ENCODE results near the gene INF2. TPM values are rescaled to one million over a fixed set of nuclear protein-coding genes. Genes with fewer than 3 reads are reported as not detected.
A peak's percentile ranks its signal among the peaks of the same experiment; 100 is the strongest.

Gene INF2
- total RNA-seq, 1 donor from 2014 or later, result 126 TPM

GRCh38 chr14:104719343-104719742 lies 29.9 kb downstream of the INF2 start:
- Histone ChIP-seq H3K4me3 (ENCODE audit: insufficient read depth, low read depth, low read length) (no peak overlapping the region), H3K36me3 (ENCODE audit: insufficient read depth, low read length) (no peaks in the 10 kb centered on the region), H3K4me2 (ENCODE audit: low read length) (no peak overlapping the region), H3K9me3 (ENCODE audit: insufficient read depth, low read depth, low read length) (no peaks in the 10 kb centered on the region), H4K20me1 (ENCODE audit: insufficient read depth, low read length) (peaks cover 36% of the 10 kb centered on the region), H3K27ac (ENCODE audit: low read depth, low read length) (no peak overlapping the region), H2AFZ (ENCODE audit: low read depth, low read length) (no peak overlapping the region), H3K9ac (ENCODE audit: low read length) (no peak overlapping the region), H3K27me3 (ENCODE audit: insufficient read depth, low read length) (no peaks in the 10 kb centered on the region), H3K79me2 (ENCODE audit: insufficient read depth, low read length) (no peaks in the 10 kb centered on the region), H3K4me1 (ENCODE audit: insufficient read depth, low read length) (peaks cover 12% of the 10 kb centered on the region)
- H3K27me3 Mint-ChIP-seq (ENCODE audit: low read depth, unreplicated experiment), result no peaks in the 10 kb centered on the region
- H3K4me3 Mint-ChIP-seq (ENCODE audit: unreplicated experiment), result no peak overlapping the region
- H3K27ac Mint-ChIP-seq (ENCODE audit: unreplicated experiment), result peak overlapping the region; percentile 69
- FAIRE-seq (no peak), DNase-seq (ENCODE audit: low read depth) (no peak)
- peaks cover 4% of the 10 kb centered on the region for H3K4me1 Mint-ChIP-seq (ENCODE audit: low read depth, unreplicated experiment)
- TF ChIP-seq CTCF (IDR thresholded peaks at IDR 0.05; ENCODE audit: insufficient read depth, low read depth, low read length) (no peak), EZH2 (IDR thresholded peaks at IDR 0.05; ENCODE audit: insufficient read depth, low read length) (no peak)
- no peaks in the 10 kb centered on the region for H3K9me3 Mint-ChIP-seq (ENCODE audit: unreplicated experiment)
- peaks cover 7% of the 10 kb centered on the region for H3K36me3 Mint-ChIP-seq (ENCODE audit: low read depth, unreplicated experiment)

DNA sequence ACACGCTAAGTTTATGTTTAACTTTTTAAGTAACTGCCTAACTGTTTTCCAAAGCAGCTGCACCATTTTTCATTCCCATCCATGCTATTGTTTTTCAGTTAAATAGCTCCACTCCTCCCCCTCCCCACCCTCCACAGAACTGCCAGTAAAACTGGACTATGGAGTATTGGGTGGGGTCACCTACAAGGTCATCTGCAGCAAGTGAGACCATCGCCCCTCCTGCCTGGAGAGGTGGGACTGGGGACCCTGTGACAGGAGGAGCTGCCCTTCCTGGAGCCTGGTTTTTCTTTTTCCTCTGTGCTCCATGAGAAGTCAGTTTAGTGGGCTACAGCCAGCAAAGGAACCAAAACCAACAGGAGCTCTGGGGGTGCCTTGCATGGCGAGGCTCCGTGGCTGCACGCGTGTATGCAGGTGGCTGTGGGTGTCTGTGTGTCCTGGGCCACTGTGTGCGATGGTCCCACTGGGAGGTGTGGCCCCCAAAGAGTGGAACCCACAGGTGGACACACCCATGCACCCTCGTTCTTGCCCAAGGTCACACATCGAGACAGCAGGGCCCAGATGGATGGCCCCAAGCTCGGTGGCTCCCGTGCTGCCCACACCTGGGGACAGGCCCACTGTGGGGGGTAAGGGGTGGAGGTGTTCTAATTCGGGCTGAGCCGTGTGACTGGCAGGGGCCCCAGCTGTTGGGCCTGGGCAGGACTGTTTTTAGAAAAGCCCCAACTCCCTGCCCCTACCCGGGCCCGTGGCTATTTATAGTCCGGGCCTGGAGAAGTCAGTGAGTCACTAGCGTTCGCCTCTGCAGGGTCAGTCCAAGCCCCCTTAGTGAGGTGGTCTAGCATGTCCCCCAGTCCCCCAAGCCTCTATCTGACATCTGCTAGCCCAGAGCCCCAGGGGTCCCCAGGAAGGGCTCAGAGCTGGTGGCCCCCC lies 32.4 kb downstream of the INF2 start:
- peak overlapping the region; percentile 39 for H3K4me2 ChIP-seq (ENCODE audit: low read length)
- H3K4me3 Mint-ChIP-seq (ENCODE audit: unreplicated experiment), result no peak overlapping the region

More for the DNA sequence above, 32.4 kb downstream of the INF2 start:
- H4K20me1 ChIP-seq (ENCODE audit: insufficient read depth, low read length), result peaks cover 36% of the 10 kb centered on the region
- H3K9me3 ChIP-seq (ENCODE audit: insufficient read depth, low read depth, low read length), result no peaks in the 10 kb centered on the region
- H2AFZ ChIP-seq (ENCODE audit: low read depth, low read length), result no peak overlapping the region
- no peaks in the 10 kb centered on the region for H3K79me2 ChIP-seq (ENCODE audit: insufficient read depth, low read length)
- Mint-ChIP-seq H3K27ac (ENCODE audit: unreplicated experiment) (no peak overlapping the region), H3K9me3 (ENCODE audit: unreplicated experiment) (no peaks in the 10 kb centered on the region), H3K27me3 (ENCODE audit: low read depth, unreplicated experiment) (no peaks in the 10 kb centered on the region), H3K4me1 (ENCODE audit: low read depth, unreplicated experiment) (peaks cover 7% of the 10 kb centered on the region), H3K36me3 (ENCODE audit: low read depth, unreplicated experiment) (peaks cover 5% of the 10 kb centered on the region)
- no peaks in the 10 kb centered on the region for H3K36me3 ChIP-seq (ENCODE audit: insufficient read depth, low read length)
- H3K4me1 ChIP-seq (ENCODE audit: insufficient read depth, low read length), result peaks cover 21% of the 10 kb centered on the region
- no peak for DNase-seq (ENCODE audit: low read depth)
- no peak overlapping the region for H3K9ac ChIP-seq (ENCODE audit: low read length)
- no peak for FAIRE-seq
- no peak overlapping the region for H3K27ac ChIP-seq (ENCODE audit: low read depth, low read length)
- no peak overlapping the region for H3K4me3 ChIP-seq (ENCODE audit: insufficient read depth, low read depth, low read length)
- TF ChIP-seq CTCF (IDR thresholded peaks at IDR 0.05; ENCODE audit: insufficient read depth, low read depth, low read length) (no peak), EZH2 (IDR thresholded peaks at IDR 0.05; ENCODE audit: insufficient read depth, low read length) (no peak)
- H3K27me3 ChIP-seq (ENCODE audit: insufficient read depth, low read length), result no peaks in the 10 kb centered on the region
